ENCODE data around the gene PLA2G4E. TPM values are rescaled to one million over a fixed set of nuclear protein-coding genes. Genes with fewer than 3 reads are reported as not detected.
A peak's percentile ranks its signal among the peaks of the same experiment; 100 is the strongest.

PLA2G4E gene
- polyA plus RNA-seq, 1 donor (not counting 4 experiments of a cell fraction or from before 2014, with no cell fraction given), result 3.5 TPM

DNA sequence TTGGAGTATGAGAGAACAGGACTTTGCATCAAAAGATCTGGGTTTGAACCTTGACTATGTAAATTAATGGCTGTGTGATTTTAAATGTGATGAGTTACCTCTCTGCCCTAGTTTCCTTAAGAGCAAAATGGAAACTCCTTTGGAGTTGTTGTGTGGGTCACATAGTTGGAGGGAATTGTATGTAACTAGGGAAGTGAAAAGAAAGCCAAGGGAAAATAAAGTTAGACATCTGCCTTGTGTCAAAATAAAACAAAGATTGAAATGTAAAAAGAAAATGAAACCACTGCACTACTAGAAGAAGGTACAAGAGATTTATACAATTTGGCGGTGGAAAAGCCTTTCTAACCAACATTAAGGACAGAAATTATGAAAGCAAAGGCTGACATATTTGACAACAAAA lies 46.8 kb downstream of the PLA2G4E start:
- FAIRE-seq (no peak), DNase-seq (ENCODE audit: low read depth, low spot score) (no peak)
- Histone ChIP-seq H4K20me1 (ENCODE audit: control insufficient read depth, extremely low read depth, insufficient read depth, low read length) (peaks cover 11% of the 10 kb centered on the region), H3K9me1 (ENCODE audit: control insufficient read depth, extremely low read depth, insufficient read depth, low read length) (no peaks in the 10 kb centered on the region), H3K4me3 (ENCODE audit: control insufficient read depth in 2 of 3, extremely low read depth in 1 of 3, insufficient read depth in 2 of 3, low read depth in 1 of 3, low read length in 3 of 3) (no peak overlapping the region), H3K36me3 (ENCODE audit: control insufficient read depth in 2 of 2, extremely low read depth in 1 of 2, insufficient read depth in 2 of 2, low read length in 2 of 2) (no peaks in the 10 kb centered on the region), H3K9me3 (ENCODE audit: control insufficient read depth, low read depth, low read length) (no peaks in the 10 kb centered on the region), H3K27me3 (ENCODE audit: control insufficient read depth, extremely low read depth, insufficient read depth, low read length) (no peaks in the 10 kb centered on the region), H2AFZ (ENCODE audit: control insufficient read depth, low read length) (no peak overlapping the region), H3K4me2 (ENCODE audit: control insufficient read depth, extremely low read depth, insufficient read depth, low read depth, low read length) (no peak overlapping the region), H3K79me2 (ENCODE audit: control insufficient read depth, insufficient read depth, low read length) (peaks cover 33% of the 10 kb centered on the region), H3K27ac (ENCODE audit: control insufficient read depth, insufficient read depth, low read length) (no peak overlapping the region), H3K9ac (ENCODE audit: control insufficient read depth, extremely low read depth, insufficient read depth, low read length) (no peak overlapping the region), H3K4me1 (ENCODE audit: control insufficient read depth, extremely low read depth, insufficient read depth, low read length) (peaks cover 19% of the 10 kb centered on the region)
- dilution Hi-C loops (cut with MboI; ENCODE audit: extremely low pct_ligation_motif_present, low sequenced_read_pairs), result no loop called here
- no peak for TF ChIP-seq EZH2 (IDR thresholded peaks at IDR 0.05; ENCODE audit: low read length)
- TF ChIP-seq, protein P1, sequence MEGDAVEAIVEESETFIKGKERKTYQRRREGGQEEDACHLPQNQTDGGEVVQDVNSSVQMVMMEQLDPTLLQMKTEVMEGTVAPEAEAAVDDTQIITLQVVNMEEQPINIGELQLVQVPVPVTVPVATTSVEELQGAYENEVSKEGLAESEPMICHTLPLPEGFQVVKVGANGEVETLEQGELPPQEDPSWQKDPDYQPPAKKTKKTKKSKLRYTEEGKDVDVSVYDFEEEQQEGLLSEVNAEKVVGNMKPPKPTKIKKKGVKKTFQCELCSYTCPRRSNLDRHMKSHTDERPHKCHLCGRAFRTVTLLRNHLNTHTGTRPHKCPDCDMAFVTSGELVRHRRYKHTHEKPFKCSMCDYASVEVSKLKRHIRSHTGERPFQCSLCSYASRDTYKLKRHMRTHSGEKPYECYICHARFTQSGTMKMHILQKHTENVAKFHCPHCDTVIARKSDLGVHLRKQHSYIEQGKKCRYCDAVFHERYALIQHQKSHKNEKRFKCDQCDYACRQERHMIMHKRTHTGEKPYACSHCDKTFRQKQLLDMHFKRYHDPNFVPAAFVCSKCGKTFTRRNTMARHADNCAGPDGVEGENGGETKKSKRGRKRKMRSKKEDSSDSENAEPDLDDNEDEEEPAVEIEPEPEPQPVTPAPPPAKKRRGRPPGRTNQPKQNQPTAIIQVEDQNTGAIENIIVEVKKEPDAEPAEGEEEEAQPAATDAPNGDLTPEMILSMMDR (optimal IDR thresholded peaks at IDR 0.05 in 1 of 3, IDR thresholded peaks at IDR 0.05 in 1 of 3, conservative IDR thresholded peaks at IDR 0.05 in 1 of 3; ENCODE audit: extremely low read depth in 1 of 3, insufficient read depth in 2 of 3, low read length in 3 of 3), result no peak

DNA sequence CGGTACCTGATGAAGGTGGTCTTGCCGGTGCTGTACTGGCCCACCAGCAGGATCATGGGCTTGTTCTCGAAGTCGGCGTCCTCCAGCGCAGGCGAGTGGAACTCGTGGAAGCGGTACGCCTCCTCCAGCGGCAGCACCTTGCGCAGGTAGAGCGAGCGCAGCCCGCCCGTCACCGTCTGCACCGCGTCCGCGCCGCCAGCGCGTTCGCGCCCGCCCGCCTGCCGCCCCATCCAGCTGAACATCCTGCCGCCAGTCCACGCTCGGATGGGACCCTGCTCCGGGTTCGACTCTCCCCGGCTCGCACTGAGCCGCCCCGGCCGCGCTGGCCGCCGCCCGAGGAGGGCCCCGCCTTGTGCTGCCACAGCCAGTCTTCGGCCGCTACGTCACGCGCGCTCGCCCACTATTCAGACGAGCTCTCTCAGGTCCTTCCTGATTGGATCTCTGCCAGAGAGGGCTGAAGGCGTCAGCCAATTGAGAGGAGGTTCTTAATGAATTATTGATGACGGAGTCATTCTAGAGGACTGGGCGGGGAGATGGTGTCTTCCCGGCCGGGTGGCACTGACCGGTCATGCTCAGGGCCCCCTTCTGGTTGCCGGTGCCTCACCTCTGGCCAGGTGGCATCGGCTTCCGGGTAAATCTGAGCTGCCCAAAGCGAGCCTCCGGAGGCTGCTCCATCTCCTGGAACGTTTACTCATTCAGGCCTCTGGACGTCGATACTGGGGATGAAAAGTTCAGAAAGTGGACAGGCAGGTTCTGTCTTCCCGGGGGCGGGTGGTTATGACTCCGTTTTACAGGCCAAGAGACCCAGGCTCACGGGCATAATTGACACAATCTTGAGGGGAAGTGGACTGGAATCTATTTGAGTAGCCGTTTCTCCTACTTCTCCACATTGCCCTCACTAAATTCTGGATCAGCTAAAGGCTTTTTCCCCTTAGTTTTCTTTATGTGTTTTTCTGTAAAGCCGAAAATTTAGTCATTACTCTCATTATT lies 48.3 kb downstream of the PLA2G4E start, which contains the start of gene EHD4:
Gene EHD4, minus strand, starts transcription at position 305 of the 990 bp plus-strand sequence. Its CDS starts 63 bp downstream, at position 242.
- Histone ChIP-seq H3K9ac (ENCODE audit: control insufficient read depth, extremely low read depth, insufficient read depth, low read length) (peak within 1 kb of the TSS; percentile 84), H3K27ac (ENCODE audit: control insufficient read depth, insufficient read depth, low read length) (peak within 1 kb of the TSS; percentile 81), H3K36me3 (ENCODE audit: control insufficient read depth in 2 of 2, extremely low read depth in 1 of 2, insufficient read depth in 2 of 2, low read length in 2 of 2) (peaks cover 0 to 6% of the 10 kb centered on the region in 2 experiments), H3K27me3 (ENCODE audit: control insufficient read depth, extremely low read depth, insufficient read depth, low read length) (no peaks in the 10 kb centered on the region), H3K4me1 (ENCODE audit: control insufficient read depth, extremely low read depth, insufficient read depth, low read length) (peaks cover 23% of the 10 kb centered on the region), H2AFZ (ENCODE audit: control insufficient read depth, low read length) (peak within 1 kb of the TSS; percentile 88), H3K4me3 (ENCODE audit: control insufficient read depth in 2 of 3, extremely low read depth in 1 of 3, insufficient read depth in 2 of 3, low read depth in 1 of 3, low read length in 3 of 3) (peak within 1 kb of the TSS; percentile 83 to 98 (median 95)), H3K4me2 (ENCODE audit: control insufficient read depth, extremely low read depth, insufficient read depth, low read depth, low read length) (peak within 1 kb of the TSS; percentile 97), H4K20me1 (ENCODE audit: control insufficient read depth, extremely low read depth, insufficient read depth, low read length) (peaks cover 11% of the 10 kb centered on the region), H3K9me1 (ENCODE audit: control insufficient read depth, extremely low read depth, insufficient read depth, low read length) (no peaks in the 10 kb centered on the region), H3K9me3 (ENCODE audit: control insufficient read depth, low read depth, low read length) (no peaks in the 10 kb centered on the region), H3K79me2 (ENCODE audit: control insufficient read depth, insufficient read depth, low read length) (peaks cover 48% of the 10 kb centered on the region)
- FAIRE-seq (peak; percentile 90), DNase-seq (ENCODE audit: low read depth, low spot score) (peak; percentile 95)
- dilution Hi-C loops (cut with MboI; ENCODE audit: extremely low pct_ligation_motif_present, low sequenced_read_pairs), result no loop called here
- TF ChIP-seq EZH2 (IDR thresholded peaks at IDR 0.05; ENCODE audit: low read length), result no peak
- TF ChIP-seq, protein P1 (optimal IDR thresholded peaks at IDR 0.05 in 1 of 3, IDR thresholded peaks at IDR 0.05 in 1 of 3, conservative IDR thresholded peaks at IDR 0.05 in 1 of 3; ENCODE audit: extremely low read depth in 1 of 3, insufficient read depth in 2 of 3, low read length in 3 of 3), result peak; percentile 12 to 60 (median 14)

Data from keratinocyte (primary cell).